ENCODE data around the gene CLPX.
"Not testable (repeated sequence)": the region's sequence is repeated elsewhere in the genome, so short reads cannot be mapped to it uniquely, and the experiment has no call there.

The CLPX gene

GRCh38 chr15:65206750-65207149, 21.6 kb upstream of the CLPX start:
- no peak for DNase-seq

- DNase-seq: no peak
Measured at GRCh38 chr15:65204931-65205660, 20.0 kb upstream of the CLPX start.

DNA sequence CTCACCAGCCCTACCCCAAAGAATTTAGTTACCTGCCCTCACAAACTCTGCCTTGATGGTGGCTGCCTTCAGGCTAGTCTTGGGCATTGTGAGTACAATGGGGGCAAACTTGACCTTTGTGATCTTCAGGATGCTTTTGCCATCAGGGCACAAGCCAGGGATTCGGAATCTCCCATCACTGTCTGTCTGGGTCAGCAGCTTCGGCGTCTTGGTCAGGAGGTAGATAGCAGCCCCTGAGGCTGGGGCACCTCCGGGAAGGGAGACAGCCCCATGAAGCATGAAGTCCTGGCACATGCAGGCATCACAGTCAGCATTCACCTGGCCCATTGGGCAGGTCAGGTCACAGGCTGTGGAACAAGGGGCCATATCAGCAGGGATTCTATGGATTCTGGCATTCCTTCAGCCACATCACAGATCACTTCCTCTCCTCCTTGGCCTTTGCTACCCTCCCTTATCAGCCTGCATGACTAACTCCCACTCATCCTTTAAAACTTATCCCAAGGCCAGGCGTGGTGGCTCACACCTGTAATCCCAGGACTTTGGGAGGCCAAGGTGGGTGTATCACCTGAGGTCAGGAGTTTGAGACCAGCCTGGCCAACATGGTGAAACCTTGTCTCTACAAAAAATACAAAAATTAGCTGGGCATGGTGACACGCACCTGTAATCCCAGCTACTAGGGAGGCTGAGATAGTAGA, 19.2 kb upstream of the CLPX start:
- DNase-seq: no peak

DNA sequence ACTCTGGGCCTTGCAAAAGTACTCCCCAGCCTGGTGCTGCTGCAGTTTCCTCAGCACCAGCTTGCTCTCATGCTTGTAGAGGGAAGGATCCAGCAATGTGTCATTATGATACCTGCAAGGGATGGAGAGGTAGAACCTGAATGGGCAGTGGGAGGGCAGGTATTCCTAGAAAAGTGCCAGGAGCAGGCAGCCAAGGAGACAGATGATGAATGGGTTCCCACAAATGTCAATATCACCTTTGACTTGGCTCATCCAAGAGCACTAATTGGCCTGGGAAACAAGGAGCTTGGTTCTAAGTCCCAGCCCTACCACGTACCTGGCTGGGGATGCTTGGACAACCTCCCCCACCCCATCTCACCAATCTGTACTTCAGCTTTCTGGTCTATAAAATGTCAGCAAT, 16.8 kb upstream of the CLPX start:
- no peak for DNase-seq

GRCh38 chr15:65198571-65198970, 13.4 kb upstream of the CLPX start:
- no peak for DNase-seq

DNA sequence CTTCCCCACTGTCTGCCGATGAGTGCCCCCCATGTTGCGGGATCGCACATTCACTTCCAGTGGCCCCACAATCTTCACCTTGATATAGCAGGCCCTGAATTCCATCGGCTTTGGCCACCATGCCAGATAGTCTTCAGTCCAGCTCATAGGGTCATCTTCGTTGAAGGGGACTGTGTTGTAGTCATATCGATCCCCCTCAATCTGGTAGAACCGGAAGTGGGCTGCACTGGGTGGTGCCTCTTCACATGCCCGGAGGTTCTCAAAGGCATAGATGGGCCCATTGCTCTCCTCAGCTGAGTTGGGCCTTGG, 12.1 kb upstream of the CLPX start:
- DNase-seq: no peak

GRCh38 chr15:65196637-65197336, 11.6 kb upstream of the CLPX start:
- no peak for DNase-seq

DNA sequence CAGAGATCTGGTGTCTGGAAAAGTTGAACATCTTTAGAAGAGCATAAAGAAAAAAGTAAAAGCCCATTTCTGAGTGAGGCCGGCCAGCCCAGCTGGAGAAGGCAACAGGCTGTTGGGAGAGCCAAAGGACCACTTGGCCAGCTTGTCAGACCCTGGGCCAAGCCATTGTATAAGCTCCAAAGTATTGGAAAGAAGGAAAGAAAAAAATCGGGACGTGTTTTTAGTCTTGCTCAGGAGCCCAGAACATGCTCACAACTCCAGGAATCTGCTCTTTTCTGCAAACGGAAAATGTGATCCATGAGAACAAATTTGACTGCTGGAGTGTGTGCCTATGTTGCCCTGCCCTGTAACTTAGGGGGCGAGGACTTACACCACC, 10.4 kb upstream of the CLPX start:
- DNase-seq: no peak

- peak in 2 of 56 donors; percentile 6 to 23 for DNase-seq
Measured at GRCh38 chr15:65194826-65195547, 9.8 kb upstream of the CLPX start.

DNA sequence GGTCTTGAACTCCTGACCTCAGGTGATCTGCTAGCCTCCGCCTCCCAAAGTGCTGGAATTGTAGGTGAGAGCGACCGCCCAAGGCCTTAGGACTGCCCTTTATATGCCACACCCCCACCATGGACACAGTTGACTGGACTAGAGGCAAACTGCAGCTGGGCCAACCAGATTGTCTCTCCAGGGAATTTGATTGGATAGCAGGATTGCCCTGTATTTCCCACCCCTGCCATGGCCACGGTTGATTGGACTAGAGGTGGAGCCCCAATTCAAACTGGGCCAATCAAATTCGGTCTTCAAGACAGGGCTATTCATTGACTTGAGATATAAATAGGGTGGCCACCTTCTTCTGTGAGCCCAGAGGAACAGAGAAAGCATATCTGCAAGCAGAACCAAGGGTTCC, 6.9 kb upstream of the CLPX start:
- DNase-seq: no peak

GRCh38 chr15:65189102-65189740, 4.1 kb upstream of the CLPX start:
- peak in 13 of 56 donors; percentile 7 to 42 (median 19) for DNase-seq

GRCh38 chr15:65188472-65188871, 3.3 kb upstream of the CLPX start:
- not testable (repeated sequence) for DNase-seq

GRCh38 chr15:65184305-65184867, 756 bp downstream of the CLPX start:
- peak in 31 of 56 donors; percentile 4 to 71 (median 49) for DNase-seq

GRCh38 chr15:65183865-65184159, 1.3 kb downstream of the CLPX start:
- DNase-seq: no peak

DNA sequence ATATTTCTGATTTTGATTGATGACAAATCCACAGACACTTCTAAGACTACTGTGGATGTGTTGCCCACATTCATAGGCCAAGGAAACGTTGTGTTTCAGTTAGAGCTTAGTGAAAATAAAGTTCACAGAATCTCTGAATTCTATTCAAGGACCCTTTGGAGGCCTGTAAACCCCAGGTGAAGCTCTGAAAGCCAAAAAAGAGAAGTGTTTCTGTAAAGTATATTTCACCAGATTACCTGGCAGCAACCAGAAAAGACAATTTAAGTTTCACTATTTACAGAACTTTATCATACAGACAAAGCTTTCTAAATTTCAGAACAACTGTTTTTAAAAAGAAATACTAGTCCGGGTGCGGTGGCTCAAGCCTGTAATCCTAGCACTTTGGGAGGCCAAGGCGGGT, 2.6 kb downstream of the CLPX start:
- DNase-seq: no peak

- DNase-seq: not testable (repeated sequence)
Measured at GRCh38 chr15:65181582-65182353, 3.4 kb downstream of the CLPX start.

DNA sequence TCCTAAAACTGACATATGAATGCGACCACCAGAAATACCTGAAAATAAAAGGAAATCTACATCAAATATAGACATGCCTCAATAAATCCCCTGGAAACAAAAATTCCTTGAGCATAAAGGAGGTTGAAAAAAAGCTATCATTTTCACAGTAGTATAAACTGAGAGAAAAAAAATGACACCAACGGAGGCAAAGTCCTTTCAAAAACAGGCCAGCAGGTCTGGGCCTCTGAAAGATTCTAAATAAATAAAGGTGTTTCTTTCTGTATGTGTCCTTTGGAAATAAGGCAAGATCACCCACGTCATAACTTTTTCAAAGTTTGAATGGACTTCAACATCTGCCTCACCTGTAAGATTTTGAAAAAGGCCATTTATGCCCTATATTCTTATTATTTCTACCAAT, 5.0 kb downstream of the CLPX start:
- DNase-seq: no peak

- no peak for DNase-seq
Measured at GRCh38 chr15:65177901-65178300, 7.2 kb downstream of the CLPX start.

- DNase-seq: no peak
Measured at GRCh38 chr15:65176056-65176455, 9.1 kb downstream of the CLPX start.

- no peak for DNase-seq
Measured at GRCh38 chr15:65175511-65175910, 9.6 kb downstream of the CLPX start.

DNA sequence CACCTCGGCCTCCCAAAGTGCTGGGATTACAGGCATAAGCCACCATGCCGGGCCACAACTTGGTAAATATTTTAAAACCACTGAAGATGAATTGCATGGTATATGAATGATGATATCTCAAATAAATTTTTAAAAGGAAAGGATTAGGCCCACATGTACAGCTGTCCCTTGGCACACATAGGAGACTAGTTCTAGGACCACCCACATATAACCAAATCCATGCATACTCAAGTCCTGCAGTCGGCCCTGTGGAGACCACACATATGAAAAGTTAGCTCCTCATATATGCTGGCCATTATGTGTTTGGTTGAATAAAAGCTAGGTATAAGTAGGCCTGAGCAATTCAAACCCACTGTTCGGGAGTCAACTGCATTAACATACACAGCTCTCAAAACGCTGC, 10.6 kb downstream of the CLPX start:
- DNase-seq: no peak

Measured in nucleus accumbens (tissue), 56 donors.